SK-N-SH (cell line): Measurements from ENCODE around the gene RRP7A. TPM values are rescaled to one million over a fixed set of nuclear protein-coding genes. Genes with fewer than 3 reads are reported as not detected.

Experiments
- CTCF ChIA-PET: fragments of 300-600, 350-600 bp; formaldehyde crosslinking; extraction: SDS; loops from one replicate; lab custom pipeline; 2021; lab: Yijun Ruan, JAX
- POLR2A ChIA-PET: fragments of 350-600 bp; sonication (Branson Sonifier 250); formaldehyde crosslinking; extraction: SDS; loops from one replicate; lab custom pipeline; 2020; ENCODE audit warnings: antibody characterized with exemption, inconsistent platforms; lab: Yijun Ruan, JAX
- DNase-seq: peaks from one replicate; pipeline ENCODE4 v3.0.0; 2012
- H2AFZ ChIP-seq: fragments of 200-600 bp; sonication (generic); 2 replicates; pipeline ENCODE4 v1.8.1; 2016; ENCODE audit warnings: antibody characterized with exemption, mild to moderate bottlenecking, low read depth
- H3F3A ChIP-seq: fragments of 200-600 bp; sonication (generic); replicated peaks from 2 replicates; pipeline ENCODE3; 2016; ENCODE audit warnings: antibody characterized with exemption, mild to moderate bottlenecking; ENCODE audit not compliant: insufficient read depth
- H3K27ac ChIP-seq, 2 experiments: fragments of 200-500 bp in 1 of 2; fragments of 200-600 bp in 1 of 2; sonication (Bioruptor generic) in 1 of 2; sonication (generic), shearing (Covaris generic) in 1 of 2; 2 replicates each; pipeline versions ENCODE4 v1.5.1 to v1.6.1; 2014 to 2016; ENCODE audit warnings: low read depth in 2 of 2, inconsistent platforms in 1 of 2, low read length in 1 of 2, mild to moderate bottlenecking in 1 of 2, mixed read lengths in 1 of 2
- H3K27me3 ChIP-seq: fragments of 200-600 bp; sonication (generic), shearing (Covaris generic); 2 replicates; pipeline ENCODE4 v1.6.1; 2016; ENCODE audit warnings: mixed run types; ENCODE audit not compliant: insufficient read depth
- H3K36me3 ChIP-seq, 2 experiments: fragments of 200-500 bp in 1 of 2; fragments of 200-600 bp in 1 of 2; sonication (Bioruptor generic) in 1 of 2; sonication (generic) in 1 of 2; replicated peaks in 1 of 2; 2 replicates each; pipeline versions ENCODE3 to v1.5.1; 2014 to 2016; ENCODE audit warnings: low read length in 1 of 2, mild to moderate bottlenecking in 1 of 2; ENCODE audit not compliant: insufficient read depth in 2 of 2, control insufficient read depth in 1 of 2
- H3K4me1 ChIP-seq, 2 experiments: fragments of 200-500 bp in 1 of 2; fragments of 200-600 bp in 1 of 2; sonication (Bioruptor generic) in 1 of 2; sonication (generic), shearing (Covaris generic) in 1 of 2; 2 replicates each; pipeline versions ENCODE4 v1.5.1 to v1.6.1; 2014 to 2016; ENCODE audit warnings: low read depth in 1 of 2, low read length in 1 of 2, mixed run types in 1 of 2; ENCODE audit not compliant: insufficient read depth in 2 of 2, control insufficient read depth in 1 of 2
- H3K4me2 ChIP-seq: fragments of 200-600 bp; sonication (generic), shearing (Covaris generic); 2 replicates; pipeline ENCODE4 v1.6.1; 2017; ENCODE audit warnings: mixed run types
- H3K4me3 ChIP-seq, 2 experiments: fragments of 200-500 bp in 1 of 2; fragments of 200-600 bp in 1 of 2; sonication (Bioruptor generic) in 1 of 2; sonication (generic), shearing (Covaris generic) in 1 of 2; 2 replicates each; pipeline versions ENCODE4 v1.5.1 to v1.8.1; 2014 to 2016; ENCODE audit warnings: low read depth in 2 of 2, inconsistent platforms in 1 of 2, low read length in 1 of 2, mild to moderate bottlenecking in 1 of 2, mixed read lengths in 1 of 2, moderate library complexity in 1 of 2
- H3K79me2 ChIP-seq: fragments of 200-600 bp; sonication (generic); 2 replicates; pipeline ENCODE4 v1.8.1; 2017; ENCODE audit warnings: mild to moderate bottlenecking; ENCODE audit not compliant: insufficient read depth
- H3K9ac ChIP-seq: fragments of 200-600 bp; sonication (generic); 2 replicates; pipeline ENCODE4 v1.6.1; 2017; ENCODE audit warnings: mixed run types
- H3K9me2 ChIP-seq: fragments of 200-600 bp; sonication (generic); 2 replicates; pipeline ENCODE4 v1.6.1; 2017; ENCODE audit warnings: mixed run types
- H3K9me3 ChIP-seq: fragments of 200-600 bp; sonication (generic); 2 replicates; pipeline ENCODE4 v1.6.1; 2017; ENCODE audit warnings: mixed run types, mild to moderate bottlenecking, moderate library complexity
- H4K20me1 ChIP-seq: fragments of 200-600 bp; sonication (generic); 2 replicates; pipeline ENCODE4 v1.6.1; 2017; ENCODE audit warnings: mild to moderate bottlenecking, mixed run types; ENCODE audit not compliant: insufficient read depth
- CHD2 ChIP-seq: fragments of 150-350 bp; IDR thresholded peaks from 2 replicates; pipeline ENCODE4 v1.6.1; 2018; ENCODE audit warnings: low read length; ENCODE audit not compliant: partially characterized antibody
- ELF1 ChIP-seq: IDR thresholded peaks from 2 replicates; pipeline ENCODE4 v1.4.0; 2012
- FOSL2 ChIP-seq: IDR thresholded peaks from 2 replicates; pipeline ENCODE4 v1.4.0; 2012; ENCODE audit warnings: low read depth, mild to moderate bottlenecking, moderate library complexity, borderline replicate concordance
- FOXJ3 ChIP-seq: sonication (generic); formaldehyde crosslinking; IDR thresholded peaks from 2 replicates; pipeline ENCODE4 v1.5.1; 2020; ENCODE audit warnings: mild to moderate bottlenecking, missing genetic modification reagents
- GATA2 ChIP-seq: sonication (generic); formaldehyde crosslinking; IDR thresholded peaks from 2 replicates; pipeline ENCODE4 v1.5.0; 2020; ENCODE audit warnings: mild to moderate bottlenecking, missing genetic modification reagents
- NRF1 ChIP-seq: IDR thresholded peaks from 2 replicates; pipeline ENCODE4 v1.6.1; 2012; ENCODE audit warnings: low read depth, mild to moderate bottlenecking, low read length
- PBX3 ChIP-seq: IDR thresholded peaks from 2 replicates; pipeline ENCODE4; 2012
- POLR2AphosphoS5 ChIP-seq: IDR thresholded peaks from 2 replicates; pipeline ENCODE4 v1.6.1; 2012; ENCODE audit warnings: low read depth, low read length
- RAD21 ChIP-seq: IDR thresholded peaks from 2 replicates; pipeline ENCODE4 v1.6.1; 2012; ENCODE audit warnings: mild to moderate bottlenecking, low read length
- REST ChIP-seq: IDR thresholded peaks from 2 replicates; pipeline ENCODE4 v1.6.1; 2012; ENCODE audit warnings: mild to moderate bottlenecking, low read depth, low read length, moderate library complexity
- RFX5 ChIP-seq: IDR thresholded peaks from 2 replicates; pipeline ENCODE4 v1.6.1; 2012; ENCODE audit warnings: mild to moderate bottlenecking, improper control_type of control experiment, low read length
- RXRA ChIP-seq: IDR thresholded peaks from 2 replicates; pipeline ENCODE4 v1.4.0; 2012; ENCODE audit warnings: low read depth, mild to moderate bottlenecking, borderline replicate concordance
- SMC3 ChIP-seq: IDR thresholded peaks from 2 replicates; pipeline ENCODE4 v1.6.1; 2012; ENCODE audit warnings: low read depth, low read length, improper control_type of control experiment
- TAF1 ChIP-seq: IDR thresholded peaks from 2 replicates; pipeline ENCODE4 v1.6.1; 2012; ENCODE audit warnings: low read depth, mild to moderate bottlenecking, low read length, moderate library complexity, borderline replicate concordance
- YY1 ChIP-seq: IDR thresholded peaks from 2 replicates; pipeline ENCODE4 v1.4.0; 2012; ENCODE audit warnings: low read depth, mild to moderate bottlenecking
- ZBTB33 ChIP-seq: IDR thresholded peaks from 2 replicates; pipeline ENCODE4 v1.4.0; 2012; ENCODE audit warnings: low read depth, borderline replicate concordance
- WGBS: methylation state at CpG from one replicate; pipeline ENCODE4 v1.1.6; 2017; ENCODE audit warnings: low lambda C conversion rate; 5-methylcytosine and 5-hydroxymethylcytosine counted together
- polyA plus RNA-seq, 3 experiments: library from polyadenylated mRNA; depleted of rRNA; stranded (reverse); fragments of >200 nt; gene quantifications; 2 replicates each; pipeline ENCODE4 v1.2.3, GENCODE V29; 2012
- TF ChIP-seq, protein P1 (sequence below): fragments of 150-350 bp; IDR thresholded peaks from 2 replicates; pipeline ENCODE4 v1.6.1; 2016; ENCODE audit warnings: mild to moderate bottlenecking, low read depth, low read length
- TF ChIP-seq, protein P2 (sequence below): fragments of 200-600 bp; sonication (generic); IDR thresholded peaks from 2 replicates; pipeline ENCODE4 v1.6.1; 2017; ENCODE audit warnings: antibody characterized with exemption, mild to moderate bottlenecking, moderate library complexity
- TF ChIP-seq, protein P3 (sequence below): IDR thresholded peaks from 2 replicates; pipeline ENCODE4 v1.4.0; 2012; ENCODE audit warnings: low read depth

RRP7A gene
- polyA plus RNA-seq, 1 of the 3 experiments (the other 2 are of a cell fraction) = 17.6 TPM

DNA sequence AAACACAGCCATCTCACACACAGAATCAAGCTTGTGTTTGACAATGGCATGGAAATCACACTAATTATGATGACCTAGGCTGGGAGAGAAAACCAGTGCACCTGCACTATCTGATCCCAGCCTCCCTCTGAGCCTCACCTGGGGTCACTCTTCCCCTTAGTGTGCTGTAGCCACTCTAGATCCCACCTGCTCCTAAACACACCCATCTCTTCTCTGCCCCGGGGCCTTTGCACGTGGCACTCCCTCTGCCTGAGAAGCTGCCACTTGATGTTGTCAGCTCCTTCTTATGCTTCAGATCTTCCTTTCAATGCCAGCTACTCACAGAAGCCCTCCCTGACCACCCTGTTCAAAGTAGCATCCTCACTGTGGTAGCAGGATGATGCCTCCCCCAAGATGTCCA lies 44.5 kb downstream of the RRP7A start (continued):
- TF ChIP-seq, protein P1, sequence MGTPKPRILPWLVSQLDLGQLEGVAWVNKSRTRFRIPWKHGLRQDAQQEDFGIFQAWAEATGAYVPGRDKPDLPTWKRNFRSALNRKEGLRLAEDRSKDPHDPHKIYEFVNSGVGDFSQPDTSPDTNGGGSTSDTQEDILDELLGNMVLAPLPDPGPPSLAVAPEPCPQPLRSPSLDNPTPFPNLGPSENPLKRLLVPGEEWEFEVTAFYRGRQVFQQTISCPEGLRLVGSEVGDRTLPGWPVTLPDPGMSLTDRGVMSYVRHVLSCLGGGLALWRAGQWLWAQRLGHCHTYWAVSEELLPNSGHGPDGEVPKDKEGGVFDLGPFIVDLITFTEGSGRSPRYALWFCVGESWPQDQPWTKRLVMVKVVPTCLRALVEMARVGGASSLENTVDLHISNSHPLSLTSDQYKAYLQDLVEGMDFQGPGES = no peak

DNA sequence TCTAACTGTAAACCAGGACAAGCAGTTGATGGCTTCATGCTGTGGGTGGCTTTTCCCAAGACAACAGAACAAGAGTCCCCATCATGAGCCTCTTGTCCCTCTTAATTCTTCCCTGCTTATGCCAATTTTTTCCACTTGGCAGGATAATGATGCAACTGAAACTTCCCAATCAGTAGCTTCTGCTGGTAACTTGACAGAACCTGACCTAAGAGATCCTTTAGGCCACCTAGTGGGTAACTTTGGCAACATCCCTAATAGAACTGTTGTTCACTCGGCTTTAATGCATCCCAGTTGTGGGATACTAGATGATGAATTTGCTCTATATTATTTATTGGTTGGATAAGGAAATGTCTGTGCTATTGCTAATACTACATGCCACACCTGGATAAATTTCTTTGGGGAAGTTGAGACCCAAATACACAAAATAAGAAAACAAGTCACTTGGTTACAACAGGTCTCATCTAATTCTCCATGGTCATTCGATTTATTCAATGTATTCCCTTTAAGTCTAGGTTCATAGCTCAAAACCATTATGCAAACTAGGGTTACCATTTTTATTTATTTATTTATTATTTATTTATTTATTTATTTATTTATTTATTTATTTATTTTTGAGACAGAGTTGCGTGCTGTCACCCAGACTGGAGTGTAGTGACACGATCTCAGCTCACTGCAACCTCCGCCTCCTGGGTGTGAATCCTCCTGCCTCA lies 46.0 kb downstream of the RRP7A start:
- Histone ChIP-seq H3K9ac (no peak overlapping the region), H3K27ac (no peak overlapping the region), H3K9me2 (no peaks in the 10 kb centered on the region), H3K36me3 (no peaks in the 10 kb centered on the region), H3K4me2 (no peak overlapping the region), H3K4me3 (no peak overlapping the region), H4K20me1 (no peaks in the 10 kb centered on the region), H3F3A (no peaks in the 10 kb centered on the region), H3K9me3 (no peaks in the 10 kb centered on the region), H2AFZ (no peak overlapping the region), H3K4me1 (no peaks in the 10 kb centered on the region), H3K27me3 (no peaks in the 10 kb centered on the region), H3K79me2 (no peaks in the 10 kb centered on the region)
- ChIA-PET POLR2A (no interaction called here), CTCF (interaction anchor here (0.6 to 2.6 kb wide), 12 partner anchors 9 to 383 kb away, joined by 3 to 17 read pairs (median 4); partner anchors contain the start of gene NDUFA6)
- 73% methylated on average over 5 of the region's 5 CpGs for WGBS
- DNase-seq = peak; percentile 39
- TF ChIP-seq, protein P2, sequence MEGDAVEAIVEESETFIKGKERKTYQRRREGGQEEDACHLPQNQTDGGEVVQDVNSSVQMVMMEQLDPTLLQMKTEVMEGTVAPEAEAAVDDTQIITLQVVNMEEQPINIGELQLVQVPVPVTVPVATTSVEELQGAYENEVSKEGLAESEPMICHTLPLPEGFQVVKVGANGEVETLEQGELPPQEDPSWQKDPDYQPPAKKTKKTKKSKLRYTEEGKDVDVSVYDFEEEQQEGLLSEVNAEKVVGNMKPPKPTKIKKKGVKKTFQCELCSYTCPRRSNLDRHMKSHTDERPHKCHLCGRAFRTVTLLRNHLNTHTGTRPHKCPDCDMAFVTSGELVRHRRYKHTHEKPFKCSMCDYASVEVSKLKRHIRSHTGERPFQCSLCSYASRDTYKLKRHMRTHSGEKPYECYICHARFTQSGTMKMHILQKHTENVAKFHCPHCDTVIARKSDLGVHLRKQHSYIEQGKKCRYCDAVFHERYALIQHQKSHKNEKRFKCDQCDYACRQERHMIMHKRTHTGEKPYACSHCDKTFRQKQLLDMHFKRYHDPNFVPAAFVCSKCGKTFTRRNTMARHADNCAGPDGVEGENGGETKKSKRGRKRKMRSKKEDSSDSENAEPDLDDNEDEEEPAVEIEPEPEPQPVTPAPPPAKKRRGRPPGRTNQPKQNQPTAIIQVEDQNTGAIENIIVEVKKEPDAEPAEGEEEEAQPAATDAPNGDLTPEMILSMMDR = peak; percentile 55
- TF ChIP-seq FOXJ3 (no peak), RXRA (no peak), TAF1 (no peak), RFX5 (no peak), GATA2 (no peak), RAD21 (peak; percentile 61), REST (no peak), ELF1 (no peak), ZBTB33 (no peak), CHD2 (no peak), SMC3 (peak; percentile 39; the same call in 1 of the 2 replicates), POLR2AphosphoS5 (no peak), YY1 (no peak), PBX3 (no peak), FOSL2 (no peak), NRF1 (no peak)
- TF ChIP-seq, protein P3, sequence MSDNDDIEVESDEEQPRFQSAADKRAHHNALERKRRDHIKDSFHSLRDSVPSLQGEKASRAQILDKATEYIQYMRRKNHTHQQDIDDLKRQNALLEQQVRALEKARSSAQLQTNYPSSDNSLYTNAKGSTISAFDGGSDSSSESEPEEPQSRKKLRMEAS = no peak
- TF ChIP-seq, protein P1 = no peak
